Fibroblast of pulmonary artery (primary cell): ENCODE data around the gene MCOLN2.

Experiments
- DNase-seq: peaks from one replicate; pipeline ENCODE4 v3.0.0-alpha.2; 2010; ENCODE audit warnings: low read depth
- H3K4me3 ChIP-seq: replicated peaks from 2 replicates; pipeline ENCODE4 v1.5.1; 2011; ENCODE audit warnings: low read depth, mild to moderate bottlenecking, control low read depth, low read length, moderate library complexity
- TF ChIP-seq, protein P1 (sequence below): IDR thresholded peaks from 2 replicates; pipeline ENCODE4 v1.5.1; 2011; ENCODE audit warnings: mild to moderate bottlenecking, control low read depth, low read length, inconsistent platforms; ENCODE audit errors: missing control alignments

The MCOLN2 gene

DNA sequence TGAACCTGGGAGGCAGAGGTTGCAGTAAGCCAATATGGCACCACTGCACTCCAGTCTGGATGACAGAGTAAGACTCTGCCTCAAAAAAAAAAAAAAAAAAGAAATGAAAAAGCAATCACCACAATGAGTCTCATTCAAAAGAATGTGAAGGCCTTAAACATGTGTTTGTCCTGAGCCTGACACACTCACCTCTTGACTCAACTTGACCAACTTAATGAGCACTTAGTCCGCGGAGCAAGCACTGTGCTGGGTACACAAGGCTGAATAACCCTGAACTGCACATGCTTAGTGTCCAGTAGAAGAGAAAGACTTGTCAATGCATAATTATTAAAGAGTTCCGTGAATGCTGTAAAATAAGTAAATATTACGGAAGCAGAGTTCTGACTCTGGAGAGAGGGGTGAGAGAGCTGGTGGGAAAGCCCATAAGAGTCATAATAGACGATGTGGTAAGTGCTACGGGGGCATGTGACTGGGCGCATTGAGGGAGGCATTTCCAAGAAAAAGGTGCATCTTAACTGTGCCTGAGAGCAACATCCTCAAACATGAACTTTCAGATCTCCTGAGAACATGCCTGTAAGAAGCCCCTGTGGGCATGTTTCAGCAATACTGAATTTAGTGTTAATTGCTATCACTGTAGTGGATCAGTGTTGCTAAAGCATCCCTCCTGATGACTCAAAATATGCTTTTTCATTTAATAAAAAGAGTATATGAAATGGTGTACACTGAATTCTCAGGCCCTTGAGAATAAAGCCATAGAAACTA is 27.2 kb downstream of the MCOLN2 start:
- no peak overlapping the region for H3K4me3 ChIP-seq
- DNase-seq: no peak
- TF ChIP-seq, protein P1, sequence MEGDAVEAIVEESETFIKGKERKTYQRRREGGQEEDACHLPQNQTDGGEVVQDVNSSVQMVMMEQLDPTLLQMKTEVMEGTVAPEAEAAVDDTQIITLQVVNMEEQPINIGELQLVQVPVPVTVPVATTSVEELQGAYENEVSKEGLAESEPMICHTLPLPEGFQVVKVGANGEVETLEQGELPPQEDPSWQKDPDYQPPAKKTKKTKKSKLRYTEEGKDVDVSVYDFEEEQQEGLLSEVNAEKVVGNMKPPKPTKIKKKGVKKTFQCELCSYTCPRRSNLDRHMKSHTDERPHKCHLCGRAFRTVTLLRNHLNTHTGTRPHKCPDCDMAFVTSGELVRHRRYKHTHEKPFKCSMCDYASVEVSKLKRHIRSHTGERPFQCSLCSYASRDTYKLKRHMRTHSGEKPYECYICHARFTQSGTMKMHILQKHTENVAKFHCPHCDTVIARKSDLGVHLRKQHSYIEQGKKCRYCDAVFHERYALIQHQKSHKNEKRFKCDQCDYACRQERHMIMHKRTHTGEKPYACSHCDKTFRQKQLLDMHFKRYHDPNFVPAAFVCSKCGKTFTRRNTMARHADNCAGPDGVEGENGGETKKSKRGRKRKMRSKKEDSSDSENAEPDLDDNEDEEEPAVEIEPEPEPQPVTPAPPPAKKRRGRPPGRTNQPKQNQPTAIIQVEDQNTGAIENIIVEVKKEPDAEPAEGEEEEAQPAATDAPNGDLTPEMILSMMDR: no peak

DNA sequence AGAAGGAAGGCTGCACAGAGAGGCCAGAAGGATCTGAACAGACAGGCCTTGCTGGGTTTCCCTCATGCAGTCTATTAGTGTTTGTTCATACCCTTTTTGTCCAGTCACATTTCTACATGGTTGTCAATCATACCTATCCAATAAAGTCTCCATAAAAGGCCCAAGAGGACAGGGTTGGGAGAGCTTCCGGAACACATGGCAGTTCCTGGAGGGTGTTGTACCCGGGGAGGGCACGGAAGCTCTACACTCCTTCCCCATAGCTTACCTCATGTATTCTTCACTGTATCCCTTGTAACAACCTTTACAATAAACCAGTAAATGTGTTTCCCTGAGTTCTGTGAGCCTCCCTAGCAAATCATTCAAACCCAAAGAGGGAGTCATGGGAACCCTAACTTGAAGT is 28.0 kb downstream of the MCOLN2 start:
- no peak for DNase-seq

DNA sequence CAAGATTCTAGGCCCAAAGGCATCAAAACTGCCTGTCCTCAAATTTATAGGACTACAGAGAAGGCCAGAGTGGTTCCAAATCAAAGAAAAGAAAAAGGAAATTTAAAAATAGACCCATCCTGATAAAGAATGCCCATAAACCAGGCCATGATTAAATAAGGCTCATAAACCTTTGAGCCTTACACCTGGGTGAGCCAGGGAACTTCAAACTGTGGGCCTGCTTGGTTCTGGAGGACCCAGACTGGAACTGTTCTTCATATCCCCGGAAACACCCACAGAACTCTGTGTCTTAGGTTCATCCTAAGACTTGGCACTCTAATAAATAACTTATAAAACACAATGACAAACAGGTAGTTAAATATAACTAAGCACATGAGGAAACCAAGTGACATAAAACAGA is 28.8 kb downstream of the MCOLN2 start:
- DNase-seq: no peak
- TF ChIP-seq, protein P1: no peak
- no peak overlapping the region for H3K4me3 ChIP-seq

More for the DNA sequence above, 28.0 kb downstream of the MCOLN2 start:
- TF ChIP-seq, protein P1: no peak
- H3K4me3 ChIP-seq: no peak overlapping the region

DNA sequence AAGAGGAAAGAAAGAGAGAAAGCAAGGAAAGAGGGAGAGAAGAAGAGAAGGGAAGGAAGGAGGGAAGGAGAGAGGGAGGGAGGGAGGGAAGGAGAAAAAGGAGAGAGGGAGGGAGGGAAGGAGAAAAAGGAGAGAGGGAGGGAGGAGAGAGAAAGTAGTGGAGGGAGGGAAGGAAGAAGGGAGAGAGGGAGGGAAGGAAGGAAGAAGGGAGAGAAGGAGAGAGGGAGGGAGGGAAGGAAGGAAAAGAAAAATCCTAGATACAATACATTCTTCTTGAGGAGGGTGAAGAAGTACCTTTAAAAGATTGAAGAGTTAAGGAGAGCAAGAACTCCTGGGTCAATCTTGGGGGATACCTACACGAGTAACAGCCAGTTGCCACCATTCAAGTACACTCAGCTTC is 29.2 kb downstream of the MCOLN2 start:
- no peak for DNase-seq
- TF ChIP-seq, protein P1: no peak
- no peak overlapping the region for H3K4me3 ChIP-seq

DNA sequence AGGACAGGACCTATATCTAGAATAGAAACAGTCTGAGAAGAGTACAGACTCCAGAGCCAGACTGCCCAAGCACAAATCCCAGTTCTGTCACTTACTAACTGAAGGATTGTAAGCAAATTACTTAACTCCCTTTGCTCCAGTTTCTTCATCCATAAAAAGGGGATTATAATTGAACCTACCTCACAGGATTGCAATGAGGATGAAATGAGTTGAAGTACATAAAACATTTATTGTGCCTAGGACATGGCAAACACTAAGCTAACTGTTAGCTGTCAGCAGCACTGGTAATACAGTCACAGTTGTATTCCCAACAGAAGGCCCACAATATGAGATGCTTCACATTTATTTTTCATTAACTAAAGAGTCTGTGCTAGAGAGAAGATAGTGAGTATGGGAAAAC is 33.9 kb downstream of the MCOLN2 start:
- TF ChIP-seq, protein P1: no peak

DNA sequence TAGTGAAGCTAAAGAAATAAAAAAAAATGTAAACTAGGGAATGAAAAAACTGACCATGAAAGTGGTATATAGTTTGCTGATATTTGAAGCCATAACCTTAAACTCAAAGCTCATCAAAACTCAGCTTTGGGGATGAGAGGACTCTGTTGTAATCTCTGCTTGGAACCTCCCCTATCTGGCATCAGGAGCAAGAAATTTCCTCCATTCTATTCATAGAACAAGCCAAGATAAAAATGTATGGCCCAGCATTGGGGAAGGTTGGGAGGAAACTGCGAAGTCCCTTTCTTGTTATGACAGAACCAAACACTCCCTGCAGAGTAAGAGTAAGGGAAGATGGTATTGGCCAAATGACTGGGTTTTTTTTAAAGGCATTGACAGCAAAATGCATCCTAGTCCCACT is 35.6 kb downstream of the MCOLN2 start:
- no peak overlapping the region for H3K4me3 ChIP-seq
- TF ChIP-seq, protein P1: no peak
- peak; percentile 65 for DNase-seq

More for the DNA sequence above, 33.9 kb downstream of the MCOLN2 start:
- DNase-seq: no peak
- no peak overlapping the region for H3K4me3 ChIP-seq

DNA sequence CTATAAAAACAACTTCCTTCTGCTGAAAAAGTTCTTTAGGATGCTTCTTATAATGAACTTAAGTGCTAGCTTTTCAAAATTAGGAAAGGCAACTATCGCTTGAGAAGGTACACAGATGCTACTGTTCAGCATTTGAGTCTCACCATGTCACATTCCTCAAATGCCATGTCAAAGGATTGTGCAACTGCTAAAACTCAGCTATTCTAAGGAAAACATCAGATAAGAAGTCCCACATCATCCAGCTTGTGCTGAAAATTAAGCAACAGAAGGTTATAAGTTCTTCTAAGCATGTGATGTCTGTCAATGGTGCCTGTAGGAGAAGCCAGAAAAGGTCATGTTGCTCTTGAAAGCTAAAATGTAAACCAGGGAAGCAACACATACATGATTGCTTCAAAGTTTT is 36.5 kb downstream of the MCOLN2 start:
- peak; percentile 94 for DNase-seq
- TF ChIP-seq, protein P1: no peak
- H3K4me3 ChIP-seq: no peak overlapping the region
